OCI-LY1 (cell line): ENCODE measurements around the gene SFI1.

Experiments
- H2AFZ ChIP-seq: fragments of 200-600 bp; sonication (generic), shearing (Covaris generic); 2 replicates; pipeline ENCODE4 v1.6.0; 2014; ENCODE audit warnings: antibody characterized with exemption, mild to moderate bottlenecking, low read length
- H3F3A ChIP-seq: fragments of 200-600 bp; sonication (generic), shearing (Covaris generic); 2 replicates; pipeline ENCODE4 v1.6.0; 2014; ENCODE audit warnings: mild to moderate bottlenecking, antibody characterized with exemption, low read length, moderate library complexity; ENCODE audit not compliant: insufficient read depth
- H3K27ac ChIP-seq: fragments of 200-600 bp; sonication (generic); 2 replicates; pipeline ENCODE4 v1.5.1; 2014; ENCODE audit warnings: low read length, mixed run types, mild to moderate bottlenecking, low read depth; ENCODE audit not compliant: poor library complexity, severe bottlenecking
- H3K27me3 ChIP-seq: fragments of 200-600 bp; sonication (generic); 2 replicates; pipeline ENCODE4 v1.6.0; 2014; ENCODE audit warnings: antibody characterized with exemption, mild to moderate bottlenecking, low read length, moderate library complexity; ENCODE audit not compliant: insufficient read depth
- H3K36me3 ChIP-seq: fragments of 200-600 bp; sonication (generic); 2 replicates; pipeline ENCODE4 v1.6.1; 2014; ENCODE audit warnings: mild to moderate bottlenecking, antibody characterized with exemption, low read length, moderate library complexity, mixed read lengths; ENCODE audit not compliant: insufficient read depth
- H3K4me1 ChIP-seq: fragments of 200-600 bp; sonication (generic); 2 replicates; pipeline ENCODE4 v1.5.1; 2014; ENCODE audit warnings: mild to moderate bottlenecking, low read length, moderate library complexity; ENCODE audit not compliant: insufficient read depth, severe bottlenecking
- H3K4me2 ChIP-seq: fragments of 200-600 bp; sonication (generic), shearing (Covaris generic); 2 replicates; pipeline ENCODE4 v1.6.1; 2014; ENCODE audit warnings: low read length
- H3K4me3 ChIP-seq: fragments of 200-600 bp; sonication (generic); 2 replicates; pipeline ENCODE4 v1.5.1; 2014; ENCODE audit warnings: low read length, low read depth, mild to moderate bottlenecking, mixed read lengths; ENCODE audit not compliant: poor library complexity, severe bottlenecking
- H3K79me2 ChIP-seq: fragments of 200-600 bp; shearing (Covaris generic); 2 replicates; pipeline ENCODE4 v1.6.1; 2016; ENCODE audit warnings: mixed run types, low read length, mixed read lengths; ENCODE audit not compliant: insufficient read depth
- H3K9ac ChIP-seq: fragments of 200-600 bp; sonication (generic), shearing (Covaris generic); 2 replicates; pipeline ENCODE4 v1.6.1; 2014; ENCODE audit warnings: mild to moderate bottlenecking, low read length, mixed read lengths
- H3K9me2 ChIP-seq: fragments of 200-600 bp; sonication (generic), shearing (Covaris generic); 2 replicates; pipeline ENCODE4 v1.6.1; 2014; ENCODE audit warnings: low read depth, mild to moderate bottlenecking, low read length, mixed read lengths
- H3K9me3 ChIP-seq: fragments of 200-600 bp; shearing (Covaris generic); 2 replicates; pipeline ENCODE4 v1.6.1; 2014; ENCODE audit warnings: low read length, mixed read lengths
- H4K20me1 ChIP-seq: fragments of 200-600 bp; sonication (generic), shearing (Covaris generic); 2 replicates; pipeline ENCODE4 v1.6.0; 2016; ENCODE audit warnings: mild to moderate bottlenecking, low read length; ENCODE audit not compliant: insufficient read depth
- CTCF ChIP-seq: fragments of 200-600 bp; sonication (generic), shearing (Covaris generic); IDR thresholded peaks from 2 replicates; pipeline ENCODE4 v1.5.1; 2017; ENCODE audit warnings: mild to moderate bottlenecking, antibody characterized with exemption, low read length, moderate library complexity, mixed read lengths
- EZH2 ChIP-seq: fragments of 200-600 bp; sonication (generic), shearing (Covaris generic); IDR thresholded peaks from 2 replicates; pipeline ENCODE4 v1.8.0; 2017; ENCODE audit warnings: borderline replicate concordance, mixed run types, mild to moderate bottlenecking, antibody characterized with exemption, low read length, moderate library complexity, mixed read lengths

The SFI1 gene

GRCh38 chr22:31461699-31462098, 34.6 kb upstream of the SFI1 start:
- Histone ChIP-seq H3K9ac (no peak overlapping the region), H3K9me2 (no peaks in the 10 kb centered on the region), H3K4me2 (no peak overlapping the region), H3K79me2 (no peaks in the 10 kb centered on the region), H4K20me1 (no peaks in the 10 kb centered on the region), H3K4me1 (no peaks in the 10 kb centered on the region), H3K36me3 (peaks cover 93% of the 10 kb centered on the region), H3F3A (no peaks in the 10 kb centered on the region), H3K27me3 (no peaks in the 10 kb centered on the region), H2AFZ (no peak overlapping the region), H3K9me3 (no peaks in the 10 kb centered on the region), H3K4me3 (no peak overlapping the region), H3K27ac (no peak overlapping the region)
- TF ChIP-seq EZH2 (no peak), CTCF (no peak)

- Histone ChIP-seq H2AFZ (no peak overlapping the region), H3K79me2 (no peaks in the 10 kb centered on the region), H4K20me1 (no peaks in the 10 kb centered on the region), H3K4me3 (no peak overlapping the region), H3K9ac (no peak overlapping the region), H3K27ac (no peak overlapping the region), H3K9me3 (no peaks in the 10 kb centered on the region), H3K27me3 (no peaks in the 10 kb centered on the region), H3F3A (no peaks in the 10 kb centered on the region), H3K4me2 (no peak overlapping the region), H3K4me1 (no peaks in the 10 kb centered on the region), H3K9me2 (no peaks in the 10 kb centered on the region), H3K36me3 (peaks cover 86% of the 10 kb centered on the region)
- TF ChIP-seq CTCF (no peak), EZH2 (no peak)
These were observed 31.0 kb upstream of the SFI1 start for GRCh38 chr22:31465307-31465706.

DNA sequence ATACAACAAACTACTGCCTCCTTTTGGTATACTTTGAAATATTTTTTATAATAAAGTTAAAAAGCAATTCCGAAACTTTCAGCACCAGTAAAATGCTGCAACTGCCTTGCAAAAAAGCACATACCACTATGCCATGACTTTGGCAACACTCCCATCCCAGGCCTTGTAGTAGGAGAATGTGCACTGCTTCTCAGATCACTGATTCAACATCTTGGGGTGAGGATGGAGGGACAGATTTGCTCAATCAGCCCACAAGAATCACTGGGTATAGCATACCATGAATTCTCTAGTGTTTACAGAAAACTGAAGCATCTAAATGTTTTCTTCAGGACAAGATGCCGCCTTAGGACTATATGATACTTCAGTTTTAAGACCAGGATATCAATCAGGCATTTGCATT, 21.6 kb upstream of the SFI1 start:
- Histone ChIP-seq H3K9ac (no peak overlapping the region), H3K4me1 (peaks cover 15% of the 10 kb centered on the region), H3K4me2 (no peak overlapping the region), H3K36me3 (peaks cover 74% of the 10 kb centered on the region), H3K9me2 (no peaks in the 10 kb centered on the region), H2AFZ (no peak overlapping the region), H3F3A (no peaks in the 10 kb centered on the region), H3K4me3 (no peak overlapping the region), H4K20me1 (no peaks in the 10 kb centered on the region), H3K27ac (no peak overlapping the region), H3K9me3 (no peaks in the 10 kb centered on the region), H3K79me2 (peaks cover 22% of the 10 kb centered on the region), H3K27me3 (no peaks in the 10 kb centered on the region)
- TF ChIP-seq EZH2 (no peak), CTCF (no peak)
